ENCODE measurements around the gene INPP5D. TPM values are rescaled to one million over a fixed set of nuclear protein-coding genes. Genes with fewer than 3 reads are reported as not detected.

Gene INPP5D
- total and polyA plus RNA-seq, 2 donors (not counting 3 experiments of a cell fraction or from before 2014, with no cell fraction given) = 13.9 to 46.6 TPM

DNA sequence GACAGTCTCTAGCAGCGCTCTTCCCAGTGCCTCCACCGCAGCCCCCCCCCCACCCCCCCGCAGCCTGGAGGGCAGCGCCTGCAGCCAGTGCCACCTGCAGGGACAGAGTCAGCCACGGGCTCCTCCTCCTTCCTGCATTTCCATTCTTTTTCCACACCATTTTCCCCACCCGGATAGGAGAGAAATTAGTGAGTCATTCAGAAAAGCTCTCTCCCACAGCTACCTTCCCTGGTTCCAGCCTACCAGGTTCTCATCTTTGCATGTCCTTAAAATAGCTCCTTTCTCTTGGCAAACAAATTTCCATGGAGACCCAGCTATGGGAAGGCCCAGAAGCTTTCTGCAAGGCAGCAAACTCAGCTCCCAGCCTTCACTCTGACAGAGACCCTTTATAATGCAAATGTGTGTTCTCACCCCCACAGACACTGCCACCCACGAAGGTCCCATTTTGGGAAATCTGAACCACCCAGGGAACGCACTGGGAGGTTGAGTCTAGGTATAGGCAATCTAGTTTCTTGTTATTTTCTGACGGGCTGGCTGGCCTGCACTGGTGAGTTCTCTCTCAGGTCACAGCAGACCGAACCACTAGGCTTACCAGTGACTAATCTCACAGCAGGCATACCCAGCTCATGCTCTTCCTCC is 149.5 kb downstream of the INPP5D start:
- POLR2A ChIA-PET = interaction anchor here (0.6 kb wide), 2 partner anchors 52 to 223 kb away, joined by 3 to 5 read pairs; no protein-coding TSS in a partner anchor
- intact Hi-C loops (cut with micrococcal nuclease) = loop anchor here (1.0 kb wide), 1 partner anchor 42 kb away; the partner anchor contains the start of gene ATG16L1

DNA sequence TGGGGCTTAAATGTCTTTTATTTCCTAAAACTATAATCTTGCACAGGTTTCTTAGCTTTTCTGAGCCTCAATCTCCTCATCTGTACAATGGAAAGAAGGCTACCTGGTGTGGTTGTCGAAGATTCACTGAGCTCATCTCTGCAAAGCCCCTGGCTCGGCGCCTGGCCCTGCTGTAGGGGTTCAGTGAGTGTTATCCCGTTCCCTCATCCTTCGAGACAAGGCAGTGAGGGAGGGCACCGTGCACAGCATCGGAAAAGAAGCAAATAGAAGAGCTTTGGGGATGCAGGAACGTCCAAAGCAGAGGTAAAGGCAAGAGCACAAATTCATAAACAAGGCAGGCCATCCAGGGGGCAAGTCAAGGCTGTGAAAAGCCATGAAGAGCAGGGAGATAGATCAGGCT is 150.1 kb downstream of the INPP5D start:
- H3K4me1 ChIP-seq (ENCODE audit: control insufficient read depth, extremely low read depth, insufficient read depth, low read length) = peaks cover 38% of the 10 kb centered on the region
- BruUV-seq (replicated peaks) = no TSS peak
- no peak overlapping the region for H3K9ac ChIP-seq (replicated peaks; ENCODE audit: extremely low read depth, insufficient read depth, low read length)
- H3K9me3 ChIP-seq (replicated peaks; ENCODE audit: control insufficient read depth, insufficient read depth, low read length) = no peaks in the 10 kb centered on the region
- no peak for DNase-seq (ENCODE audit: low read depth, low spot score)
- no peak overlapping the region for H3K4me2 ChIP-seq (ENCODE audit: insufficient read depth, low read length)
- H3K9me1 ChIP-seq (replicated peaks; ENCODE audit: control insufficient read depth, extremely low read depth, insufficient read depth, low read length) = no peaks in the 10 kb centered on the region
- intact Hi-C loops (cut with micrococcal nuclease) = no loop called here
- no peak for FAIRE-seq
- no peaks in the 10 kb centered on the region for H4K20me1 ChIP-seq (replicated peaks; ENCODE audit: control insufficient read depth, extremely low read depth, insufficient read depth, low read length)
- dilution Hi-C loops (cut with MboI; ENCODE audit: extremely low pct_ligation_motif_present, low sequenced_read_pairs) = no loop called here
- H3K79me2 ChIP-seq (ENCODE audit: control insufficient read depth, insufficient read depth, low read length) = no peaks in the 10 kb centered on the region
- POLR2A ChIA-PET = no interaction called here
- H3K27ac ChIP-seq (ENCODE audit: insufficient read depth, low read depth, low read length) = no peak overlapping the region
- TF ChIP-seq, protein P1, sequence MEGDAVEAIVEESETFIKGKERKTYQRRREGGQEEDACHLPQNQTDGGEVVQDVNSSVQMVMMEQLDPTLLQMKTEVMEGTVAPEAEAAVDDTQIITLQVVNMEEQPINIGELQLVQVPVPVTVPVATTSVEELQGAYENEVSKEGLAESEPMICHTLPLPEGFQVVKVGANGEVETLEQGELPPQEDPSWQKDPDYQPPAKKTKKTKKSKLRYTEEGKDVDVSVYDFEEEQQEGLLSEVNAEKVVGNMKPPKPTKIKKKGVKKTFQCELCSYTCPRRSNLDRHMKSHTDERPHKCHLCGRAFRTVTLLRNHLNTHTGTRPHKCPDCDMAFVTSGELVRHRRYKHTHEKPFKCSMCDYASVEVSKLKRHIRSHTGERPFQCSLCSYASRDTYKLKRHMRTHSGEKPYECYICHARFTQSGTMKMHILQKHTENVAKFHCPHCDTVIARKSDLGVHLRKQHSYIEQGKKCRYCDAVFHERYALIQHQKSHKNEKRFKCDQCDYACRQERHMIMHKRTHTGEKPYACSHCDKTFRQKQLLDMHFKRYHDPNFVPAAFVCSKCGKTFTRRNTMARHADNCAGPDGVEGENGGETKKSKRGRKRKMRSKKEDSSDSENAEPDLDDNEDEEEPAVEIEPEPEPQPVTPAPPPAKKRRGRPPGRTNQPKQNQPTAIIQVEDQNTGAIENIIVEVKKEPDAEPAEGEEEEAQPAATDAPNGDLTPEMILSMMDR (IDR thresholded peaks at IDR 0.05; ENCODE audit: extremely low read depth in 1 of 2, insufficient read depth in 1 of 2, low read depth in 1 of 2, low read length in 2 of 2) = no peak
- TF ChIP-seq POLR2AphosphoS5 (IDR thresholded peaks at IDR 0.05; ENCODE audit: insufficient read depth, low read depth, low read length) (no peak), GATA2 (IDR thresholded peaks at IDR 0.05; ENCODE audit: insufficient read depth, insufficient read length, low read depth, low read length) (no peak)
- CTCF ChIA-PET = interaction anchor here (1.4 kb wide), 1 partner anchor 41 kb away, joined by 5 read pairs; the partner anchor contains the start of gene ATG16L1
- H3K36me3 ChIP-seq (ENCODE audit: control insufficient read depth in 2 of 2, extremely low read depth in 1 of 2, insufficient read depth in 2 of 2, low read length in 2 of 2) = peaks cover 0 to 6% of the 10 kb centered on the region in 2 experiments
- H3K27me3 ChIP-seq (ENCODE audit: control insufficient read depth in 2 of 2, insufficient read depth in 2 of 2, low read length in 2 of 2) = no peaks in the 10 kb centered on the region
- no peak overlapping the region for H3K4me3 ChIP-seq (replicated peaks in 1 of 3; ENCODE audit: insufficient read depth in 1 of 3, low read depth in 1 of 3, low read length in 3 of 3)
- H2AFZ ChIP-seq (ENCODE audit: low read depth, low read length) = no peak overlapping the region

More for the DNA sequence above, 149.5 kb downstream of the INPP5D start:
- H2AFZ ChIP-seq (ENCODE audit: low read depth, low read length) = no peak overlapping the region
- FAIRE-seq = peak; percentile 84
- no peaks in the 10 kb centered on the region for H3K79me2 ChIP-seq (ENCODE audit: control insufficient read depth, insufficient read depth, low read length)
- peak overlapping the region; percentile 40 for H3K27ac ChIP-seq (ENCODE audit: insufficient read depth, low read depth, low read length)
- no TSS peak for BruUV-seq (replicated peaks)
- H3K4me1 ChIP-seq (ENCODE audit: control insufficient read depth, extremely low read depth, insufficient read depth, low read length) = peaks cover 38% of the 10 kb centered on the region
- CTCF ChIA-PET = interaction anchor here (0.7 to 1.4 kb wide), 4 partner anchors 26 to 42 kb away, joined by 3 to 5 read pairs (median 4); partner anchors contain the start of gene ATG16L1
- H3K4me2 ChIP-seq (ENCODE audit: insufficient read depth, low read length) = no peak overlapping the region
- DNase-seq (ENCODE audit: low read depth, low spot score) = peak; percentile 73
- H3K9me3 ChIP-seq (replicated peaks; ENCODE audit: control insufficient read depth, insufficient read depth, low read length) = no peaks in the 10 kb centered on the region
- dilution Hi-C loops (cut with MboI; ENCODE audit: extremely low pct_ligation_motif_present, low sequenced_read_pairs) = no loop called here
- H4K20me1 ChIP-seq (replicated peaks; ENCODE audit: control insufficient read depth, extremely low read depth, insufficient read depth, low read length) = no peaks in the 10 kb centered on the region
- H3K9me1 ChIP-seq (replicated peaks; ENCODE audit: control insufficient read depth, extremely low read depth, insufficient read depth, low read length) = no peaks in the 10 kb centered on the region
- no peaks in the 10 kb centered on the region for H3K27me3 ChIP-seq (ENCODE audit: control insufficient read depth in 2 of 2, insufficient read depth in 2 of 2, low read length in 2 of 2)
- TF ChIP-seq EZH2 (IDR thresholded peaks at IDR 0.05; ENCODE audit: borderline replicate concordance, low read depth, low read length, severe bottlenecking) (no peak), JUN (IDR thresholded peaks at IDR 0.05; ENCODE audit: borderline replicate concordance, insufficient read depth, insufficient read length, low read depth) (peak; percentile 52)
- no peak overlapping the region for H3K9ac ChIP-seq (replicated peaks; ENCODE audit: extremely low read depth, insufficient read depth, low read length)
- H3K36me3 ChIP-seq (ENCODE audit: control insufficient read depth in 2 of 2, extremely low read depth in 1 of 2, insufficient read depth in 2 of 2, low read length in 2 of 2) = peaks cover 0 to 8% of the 10 kb centered on the region in 2 experiments
- no peak overlapping the region for H3K4me3 ChIP-seq (replicated peaks in 1 of 3; ENCODE audit: insufficient read depth in 1 of 3, low read depth in 1 of 3, low read length in 3 of 3)

All from endothelial cell of umbilical vein (primary cell).